Hindlimb muscle (tissue), 1 donor: Measurements from ENCODE around the gene DCLRE1A. TPM values are rescaled to one million over a fixed set of nuclear protein-coding genes. Genes with fewer than 3 reads are reported as not detected.

Source experiments
- polyA plus RNA-seq: library from polyadenylated mRNA; unstranded; fragments of 120-200 nt; gene quantifications from one replicate; pipeline ENCODE4 v1.2.1, GENCODE V29; 2013; ENCODE audit not compliant: insufficient read length

DCLRE1A gene
- polyA plus RNA-seq, 1 donor = 5.2 TPM

Other genes with a start within 250 kb of the DCLRE1A start
- gene NRAP, start 190.0 kb downstream of the DCLRE1A start, polyA plus RNA-seq = 15.3 TPM
- gene CASP7, start 174.2 kb downstream of the DCLRE1A start, polyA plus RNA-seq = 15.8 TPM
- gene PLEKHS1, start 102.4 kb downstream of the DCLRE1A start, polyA plus RNA-seq = 0.10 TPM
- 14.7 TPM for gene NHLRC2, start 579 bp upstream of the DCLRE1A start, polyA plus RNA-seq
- gene ADRB1, start 189.8 kb upstream of the DCLRE1A start, polyA plus RNA-seq = not detected